LoVo (cell line): ENCODE results near the gene FCGR1A.
"Not testable (repeated sequence)": the region's sequence is repeated elsewhere in the genome, so short reads cannot be mapped to it uniquely, and the experiment has no call there.

Experiments used
- DNase-seq: peaks from one replicate; pipeline ENCODE4 v3.0.0-alpha.2; 2016; ENCODE audit warnings: low spot score

Gene FCGR1A

GRCh38 chr1:149777084-149777483, 5.4 kb upstream of the FCGR1A start:
- not testable (repeated sequence) for DNase-seq

DNA sequence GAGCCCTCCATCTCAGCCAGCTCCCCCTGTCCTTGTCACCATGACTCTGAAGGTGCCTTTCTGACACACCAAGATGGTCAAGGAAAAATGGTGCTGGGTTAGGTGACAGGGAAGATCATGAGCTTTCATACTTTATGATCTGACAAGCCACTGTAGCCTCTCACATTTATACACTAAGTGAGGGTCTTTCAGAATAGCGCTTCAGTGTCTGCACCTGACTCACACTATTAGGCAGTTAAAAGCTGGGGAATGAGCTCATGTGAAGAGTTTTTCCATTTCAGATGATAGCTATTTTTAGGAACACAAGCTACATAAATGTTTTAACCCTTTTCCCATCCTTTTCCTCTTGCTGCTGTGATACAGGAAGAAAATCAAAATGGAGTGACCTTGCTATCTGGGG, 4.2 kb upstream of the FCGR1A start:
- DNase-seq: not testable (repeated sequence)

- not testable (repeated sequence) for DNase-seq
Observed at GRCh38 chr1:149781413-149781984, 995 bp upstream of the FCGR1A start.

- DNase-seq: not testable (repeated sequence)
Observed at GRCh38 chr1:149783289-149783688, 795 bp downstream of the FCGR1A start.

DNA sequence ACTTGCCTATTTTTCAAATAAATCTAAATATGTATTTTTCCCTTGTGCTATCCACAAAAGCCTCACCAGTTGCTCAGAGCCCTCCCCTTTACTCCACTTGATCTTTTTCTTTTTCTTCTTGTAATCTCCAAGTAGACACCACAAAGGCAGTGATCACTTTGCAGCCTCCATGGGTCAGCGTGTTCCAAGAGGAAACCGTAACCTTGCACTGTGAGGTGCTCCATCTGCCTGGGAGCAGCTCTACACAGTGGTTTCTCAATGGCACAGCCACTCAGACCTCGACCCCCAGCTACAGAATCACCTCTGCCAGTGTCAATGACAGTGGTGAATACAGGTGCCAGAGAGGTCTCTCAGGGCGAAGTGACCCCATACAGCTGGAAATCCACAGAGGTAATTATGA, 1.4 kb downstream of the FCGR1A start:
- DNase-seq: not testable (repeated sequence)

GRCh38 chr1:149787688-149788451, 5.4 kb downstream of the FCGR1A start:
- not testable (repeated sequence) for DNase-seq

DNA sequence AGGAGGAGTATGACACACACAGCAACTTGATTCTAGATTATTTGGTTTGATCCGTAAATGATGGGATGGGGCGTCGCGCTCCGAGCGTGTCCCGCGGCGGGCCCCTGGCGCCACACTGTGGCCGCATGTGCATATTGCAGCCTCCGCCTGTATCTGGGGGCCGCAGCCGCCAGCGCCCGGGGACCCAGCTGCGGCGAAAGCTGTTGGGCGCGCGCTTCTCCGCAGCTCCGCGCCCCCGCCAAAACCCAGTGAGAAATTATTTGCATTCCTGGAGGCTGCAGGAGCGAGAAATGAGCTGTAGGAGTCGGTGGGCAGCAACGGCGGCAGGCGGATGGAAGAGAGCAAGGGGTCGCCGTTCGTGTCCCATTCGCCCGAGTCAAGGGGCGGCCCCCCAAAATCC, 10.0 kb downstream of the FCGR1A start:
- peak; percentile 51 for DNase-seq

DNA sequence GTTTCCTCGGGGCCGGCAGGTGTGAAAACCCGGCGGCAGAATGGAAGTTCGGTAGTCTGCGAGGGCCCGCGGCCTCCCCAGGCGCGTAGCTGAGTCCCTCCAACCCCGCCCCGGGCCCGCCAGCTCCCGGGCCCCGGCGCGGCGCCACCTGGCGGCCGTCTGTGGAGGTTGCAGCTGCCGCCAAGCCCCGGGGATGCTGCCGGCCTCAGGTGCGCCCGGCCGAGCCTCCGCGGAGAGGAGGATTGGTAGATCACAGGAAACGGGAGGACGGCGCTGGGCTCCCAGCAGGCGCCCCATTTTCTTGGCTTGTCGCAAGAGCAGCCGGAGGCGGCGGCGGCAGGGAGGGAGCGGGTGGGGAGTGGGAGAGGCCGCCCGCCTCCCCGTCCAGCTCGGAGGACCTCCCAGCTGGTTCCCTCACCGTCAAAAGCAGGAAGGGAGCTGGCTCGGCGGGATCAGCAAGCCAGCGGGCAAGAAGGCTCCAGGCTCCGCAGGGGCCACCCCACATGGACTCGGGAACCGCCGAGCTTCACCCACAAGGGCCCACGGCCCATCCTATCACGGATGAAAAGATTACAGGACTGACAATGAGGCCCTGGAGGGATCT, 10.5 kb downstream of the FCGR1A start:
- DNase-seq: peak; percentile 77

- DNase-seq: not testable (repeated sequence)
Observed at GRCh38 chr1:149793885-149794284, 11.4 kb downstream of the FCGR1A start.

DNA sequence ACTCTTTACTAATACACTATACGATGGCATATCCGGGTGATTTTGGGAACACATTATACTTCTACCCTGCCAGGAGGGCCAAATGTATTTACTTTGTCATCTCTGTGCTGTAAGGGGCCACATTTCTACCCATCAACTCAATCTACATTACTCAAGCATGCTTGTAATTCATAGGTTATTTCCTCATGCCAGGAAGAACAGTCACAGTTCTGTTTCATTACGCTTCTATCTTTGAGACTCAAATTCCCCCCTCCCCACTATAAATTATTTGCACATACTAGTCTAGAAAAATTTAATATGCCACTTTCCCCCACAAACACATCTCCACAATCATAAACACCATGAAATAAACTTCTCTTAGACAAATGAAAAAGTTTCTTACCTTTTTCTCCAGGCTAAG, 19.1 kb downstream of the FCGR1A start:
- DNase-seq: not testable (repeated sequence)

GRCh38 chr1:149804417-149805080, 22.1 kb downstream of the FCGR1A start:
- not testable (repeated sequence) for DNase-seq

GRCh38 chr1:149810697-149811405, 28.4 kb downstream of the FCGR1A start:
- not testable (repeated sequence) for DNase-seq

DNA sequence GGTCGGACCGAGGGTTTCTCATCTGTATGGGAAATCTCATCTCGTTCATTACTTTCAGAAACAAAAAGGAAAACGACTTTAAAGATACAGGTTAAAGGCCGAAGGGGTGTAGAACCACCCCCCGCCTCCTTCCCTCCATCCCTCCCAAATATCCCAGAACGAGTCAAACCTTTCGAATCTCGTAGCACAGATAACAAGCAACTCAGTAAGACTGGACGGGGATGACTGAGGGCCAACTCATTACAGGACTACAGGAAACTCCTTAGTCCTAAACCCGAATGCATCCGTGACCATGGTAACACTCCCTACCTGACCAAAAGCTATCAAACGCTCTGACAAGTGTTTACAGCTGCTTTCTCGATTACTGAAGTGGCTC, 29.0 kb downstream of the FCGR1A start:
- DNase-seq: peak; percentile 2

DNA sequence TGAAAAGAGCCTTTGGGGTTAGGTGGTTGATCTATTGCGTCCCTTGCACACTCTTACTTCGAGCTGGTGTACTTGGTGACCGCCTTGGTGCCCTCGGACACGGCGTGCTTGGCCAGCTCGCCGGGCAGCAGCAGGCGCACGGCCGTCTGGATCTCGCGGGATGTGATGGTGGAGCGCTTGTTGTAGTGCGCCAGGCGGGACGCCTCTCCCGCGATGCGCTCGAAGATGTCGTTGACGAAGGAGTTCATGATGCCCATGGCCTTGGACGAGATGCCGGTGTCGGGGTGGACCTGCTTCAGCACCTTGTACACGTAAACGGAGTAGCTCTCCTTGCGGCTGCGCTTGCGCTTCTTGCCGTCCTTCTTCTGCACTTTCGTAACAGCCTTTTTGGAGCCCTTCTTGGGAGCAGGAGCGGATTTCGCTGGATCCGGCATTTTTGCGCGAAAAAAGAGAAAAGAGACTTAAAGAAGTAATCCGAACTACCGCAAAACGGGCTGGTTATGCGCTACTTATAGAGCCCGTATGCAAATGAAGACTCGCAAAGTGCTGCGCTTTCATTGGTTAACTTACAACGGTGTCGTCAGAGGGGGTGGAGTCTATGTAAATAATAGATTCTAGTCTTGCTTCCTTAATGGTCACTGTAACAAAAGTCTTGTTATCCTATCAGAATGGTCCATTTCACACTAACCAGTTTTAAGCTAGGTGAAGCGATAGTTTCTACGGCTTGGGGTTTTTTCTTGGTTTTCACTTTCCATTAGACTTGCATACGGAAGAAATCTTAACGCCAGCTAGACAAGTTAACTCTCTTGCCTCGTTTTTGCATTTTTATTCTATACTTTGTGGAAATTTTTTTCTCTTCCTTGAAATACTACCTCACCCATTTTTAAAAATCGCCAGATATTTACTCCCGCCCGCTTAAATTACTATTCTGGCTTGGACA, 29.7 kb downstream of the FCGR1A start:
- DNase-seq: peak; percentile 87

GRCh38 chr1:149812893-149813801, 30.7 kb downstream of the FCGR1A start:
- DNase-seq: peak; percentile 82

- DNase-seq: not testable (repeated sequence)
Observed at GRCh38 chr1:149820387-149820786, 37.9 kb downstream of the FCGR1A start.

GRCh38 chr1:149826555-149826954, 44.1 kb downstream of the FCGR1A start:
- not testable (repeated sequence) for DNase-seq

DNA sequence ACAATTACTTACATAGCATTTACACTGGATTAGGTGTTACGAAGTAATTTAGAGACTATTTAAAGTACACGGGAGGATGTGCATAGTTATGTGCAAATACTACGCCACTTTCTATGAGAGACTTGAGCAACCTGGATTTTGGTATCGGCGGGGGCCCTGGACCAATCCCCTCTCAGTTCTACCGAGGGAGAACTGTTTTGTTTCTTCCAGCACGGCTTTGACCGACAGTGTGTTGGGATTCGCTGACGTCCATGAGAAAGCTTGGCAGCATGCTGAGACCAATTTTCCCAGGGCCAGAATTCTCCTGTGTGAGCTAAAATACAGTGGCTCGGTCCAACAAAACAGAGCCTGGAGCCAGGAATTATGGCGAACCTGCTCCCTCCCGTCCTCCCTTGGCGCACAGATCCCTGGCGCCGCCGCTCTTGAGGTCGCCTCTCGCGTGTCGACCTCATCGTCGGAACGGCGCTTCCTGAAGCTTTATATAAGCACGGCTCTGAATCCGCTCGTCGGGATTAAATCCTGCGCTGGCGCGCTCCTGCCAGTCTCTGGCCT, 49.3 kb downstream of the FCGR1A start:
- DNase-seq: not testable (repeated sequence)

DNA sequence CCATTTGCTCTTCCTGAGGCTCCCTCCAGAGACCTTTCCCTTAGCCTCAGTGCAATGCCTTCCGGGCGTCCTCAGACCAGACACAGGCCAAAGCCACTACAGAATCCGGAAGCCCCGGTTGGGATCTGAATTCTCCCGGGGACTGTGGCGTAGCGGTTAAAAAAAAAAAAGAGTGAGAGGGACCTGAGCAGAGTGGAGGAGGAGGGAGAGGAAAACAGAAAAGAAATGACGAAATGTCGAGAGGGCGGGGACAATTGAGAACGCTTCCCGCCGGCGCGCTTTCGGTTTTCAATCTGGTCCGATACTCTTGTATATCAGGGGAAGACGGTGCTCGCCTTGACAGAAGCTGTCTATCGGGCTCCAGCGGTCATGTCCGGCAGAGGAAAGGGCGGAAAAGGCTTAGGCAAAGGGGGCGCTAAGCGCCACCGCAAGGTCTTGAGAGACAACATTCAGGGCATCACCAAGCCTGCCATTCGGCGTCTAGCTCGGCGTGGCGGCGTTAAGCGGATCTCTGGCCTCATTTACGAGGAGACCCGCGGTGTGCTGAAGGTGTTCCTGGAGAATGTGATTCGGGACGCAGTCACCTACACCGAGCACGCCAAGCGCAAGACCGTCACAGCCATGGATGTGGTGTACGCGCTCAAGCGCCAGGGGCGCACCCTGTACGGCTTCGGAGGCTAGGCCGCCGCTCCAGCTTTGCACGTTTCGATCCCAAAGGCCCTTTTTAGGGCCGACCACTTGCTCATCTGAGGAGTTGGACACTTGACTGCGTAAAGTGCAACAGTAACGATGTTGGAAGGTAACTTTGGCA, 50.0 kb downstream of the FCGR1A start:
- not testable (repeated sequence) for DNase-seq
